HG03175 (cell line): ENCODE data around the gene PRODH2.
"Not testable (repeated sequence)": the region's sequence is repeated elsewhere in the genome, so short reads cannot be mapped to it uniquely, and the experiment has no call there.

Experiments used
- ATAC-seq: cut with Tn5 transposase; IDR thresholded peaks from one replicate; pipeline ENCODE4 v1.9.1; 2021; ENCODE audit warnings: mild to moderate bottlenecking, moderate library complexity; ENCODE audit not compliant: unreplicated experiment

The PRODH2 gene

GRCh38 chr19:35796645-35797542 lies 15.8 kb downstream of the PRODH2 start:
- no peak for ATAC-seq

- ATAC-seq = not testable (repeated sequence)
Measured at GRCh38 chr19:35795564-35795963, 17.1 kb downstream of the PRODH2 start.

DNA sequence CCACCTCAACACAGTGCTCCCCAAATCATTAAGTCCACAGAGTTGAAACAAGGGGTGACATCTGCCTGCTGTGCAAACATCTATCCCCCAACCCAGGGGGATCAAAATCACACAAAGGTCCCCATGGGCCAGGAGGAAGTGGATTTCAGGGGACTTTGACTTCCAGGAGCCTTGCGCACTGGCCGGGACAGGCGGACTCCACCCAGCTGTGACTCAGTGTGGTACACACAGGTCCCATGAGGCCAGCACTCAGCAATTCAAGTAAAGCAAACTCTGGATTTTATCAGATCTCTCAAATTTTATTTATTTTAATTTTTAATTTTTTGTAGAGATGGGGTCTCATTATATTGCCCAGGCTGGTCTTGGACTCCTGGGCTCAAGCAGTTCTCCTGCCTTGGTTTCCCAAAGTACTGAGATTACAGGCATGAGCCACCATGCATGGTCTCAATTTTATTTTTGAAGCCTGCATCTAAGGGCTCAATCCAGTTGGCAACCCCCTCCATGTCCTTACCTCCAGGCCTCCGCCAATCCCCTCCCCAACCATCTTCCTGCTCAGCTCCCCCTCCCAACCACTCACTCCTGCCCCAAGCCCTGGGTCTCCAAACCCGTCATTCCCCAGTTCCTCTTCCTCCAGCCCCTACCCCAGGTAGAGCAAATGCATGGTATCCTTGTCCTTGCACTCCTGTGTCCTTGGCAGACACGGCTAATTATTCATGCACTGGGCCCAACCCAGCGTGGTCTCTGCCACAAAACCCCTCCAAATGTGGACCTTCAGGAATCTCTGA lies 19.1 kb downstream of the PRODH2 start:
- no peak for ATAC-seq

DNA sequence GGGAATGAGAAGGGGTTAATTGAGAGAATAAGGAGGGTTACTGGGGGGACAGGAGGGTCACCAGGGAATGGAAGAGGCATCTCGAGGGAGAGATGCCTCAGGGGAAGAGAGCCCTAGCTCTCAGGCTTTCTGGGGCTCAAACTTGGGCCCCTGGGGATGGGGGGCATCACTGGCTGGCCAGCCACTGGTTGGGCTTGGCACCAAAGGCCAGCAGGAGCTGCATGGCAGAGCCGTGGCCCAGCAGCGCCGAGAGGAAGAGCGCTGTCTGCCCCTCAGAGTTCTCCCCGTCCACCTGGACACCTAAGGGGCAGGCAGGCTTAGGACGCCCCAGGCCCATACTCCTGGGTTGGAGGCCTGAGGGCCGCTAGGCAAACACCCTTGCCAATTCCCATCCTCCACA lies 19.8 kb downstream of the PRODH2 start:
- ATAC-seq = no peak

- no peak for ATAC-seq
Measured at GRCh38 chr19:35792312-35792711, 20.3 kb downstream of the PRODH2 start.

DNA sequence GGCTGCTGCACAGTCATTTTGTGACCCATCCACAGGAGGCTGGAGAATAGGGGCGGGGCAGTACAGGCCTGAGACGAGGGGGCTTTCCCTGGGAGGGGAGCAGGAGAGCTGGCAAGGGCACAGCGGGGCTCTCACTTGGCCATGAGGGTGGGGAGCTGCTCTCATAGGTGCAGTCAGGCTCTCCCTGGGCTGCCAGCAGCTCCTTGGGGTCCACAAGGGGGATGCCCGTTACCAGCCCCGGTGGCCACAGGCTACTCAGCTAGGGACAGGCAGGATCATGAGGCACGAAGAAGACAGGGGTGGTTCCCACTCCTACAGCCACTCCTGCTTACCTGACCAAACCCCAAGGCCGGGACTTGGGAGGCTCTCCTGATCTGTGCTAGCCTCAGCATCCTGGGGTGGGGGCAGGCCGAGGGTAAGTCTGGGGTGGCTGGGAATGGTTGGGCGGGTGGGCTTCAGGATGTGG lies 20.8 kb downstream of the PRODH2 start:
- no peak for ATAC-seq

GRCh38 chr19:35790981-35791813 lies 21.4 kb downstream of the PRODH2 start:
- no peak for ATAC-seq

GRCh38 chr19:35789978-35790944 lies 22.4 kb downstream of the PRODH2 start:
- no peak for ATAC-seq

- ATAC-seq = no peak
Measured at GRCh38 chr19:35789195-35789977, 23.3 kb downstream of the PRODH2 start.

DNA sequence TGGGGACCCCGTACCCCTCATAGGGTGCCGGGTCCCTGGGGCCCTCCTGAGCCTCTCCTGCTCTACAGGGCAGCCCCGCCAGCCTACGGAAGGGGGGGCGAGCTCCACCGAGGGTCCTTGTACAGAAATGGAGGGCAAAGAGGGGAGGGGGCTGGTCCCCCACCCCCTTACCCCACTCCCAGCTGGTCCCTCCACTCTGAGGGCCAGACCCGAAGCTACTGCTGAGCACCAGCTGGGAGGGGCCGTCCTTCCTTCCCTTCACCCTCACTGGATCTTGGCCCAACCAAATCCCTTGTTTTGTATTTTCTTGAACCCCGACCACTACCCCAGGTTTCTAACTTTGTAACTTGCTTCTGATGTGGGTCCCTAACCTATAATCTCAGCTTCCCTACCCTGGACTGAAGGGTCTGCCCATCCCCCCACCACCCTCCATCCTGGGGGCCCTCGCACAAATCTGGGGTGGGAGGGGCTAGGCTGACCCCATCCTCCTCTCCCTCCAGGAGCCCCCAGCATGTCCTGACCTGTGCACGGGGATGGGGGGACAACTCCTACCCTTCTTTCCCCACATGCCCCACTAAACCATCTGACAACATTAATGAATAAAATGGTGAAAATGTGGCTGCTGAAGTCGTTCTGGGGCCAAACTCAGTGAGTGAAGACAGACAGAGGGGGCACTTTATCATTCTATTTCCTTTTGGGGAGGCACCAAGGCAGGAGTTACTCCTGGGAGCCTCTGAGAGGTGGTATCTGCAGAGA lies 24.3 kb downstream of the PRODH2 start:
- ATAC-seq = no peak

DNA sequence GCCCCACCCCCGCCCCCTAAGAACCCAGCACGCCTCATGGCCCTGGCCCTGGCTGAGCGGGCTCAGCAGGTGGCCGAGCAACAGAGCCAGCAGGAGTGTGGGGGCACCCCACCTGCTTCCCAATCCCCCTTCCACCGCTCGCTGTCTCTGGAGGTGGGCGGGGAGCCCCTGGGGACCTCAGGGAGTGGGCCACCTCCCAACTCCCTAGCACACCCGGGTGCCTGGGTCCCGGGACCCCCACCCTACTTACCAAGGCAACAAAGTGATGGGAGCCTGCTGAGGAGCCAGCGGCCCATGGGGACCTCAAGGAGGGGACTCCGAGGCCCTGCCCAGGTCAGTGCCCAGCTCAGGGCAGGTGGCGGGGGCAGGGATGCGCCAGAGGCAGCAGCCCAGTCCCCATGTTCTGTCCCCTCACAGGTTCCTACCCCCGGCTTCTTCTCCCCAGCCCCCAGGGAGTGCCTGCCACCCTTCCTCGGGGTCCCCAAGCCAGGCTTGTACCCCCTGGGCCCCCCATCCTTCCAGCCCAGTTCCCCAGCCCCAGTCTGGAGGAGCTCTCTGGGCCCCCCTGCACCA lies 25.3 kb downstream of the PRODH2 start:
- no peak for ATAC-seq

DNA sequence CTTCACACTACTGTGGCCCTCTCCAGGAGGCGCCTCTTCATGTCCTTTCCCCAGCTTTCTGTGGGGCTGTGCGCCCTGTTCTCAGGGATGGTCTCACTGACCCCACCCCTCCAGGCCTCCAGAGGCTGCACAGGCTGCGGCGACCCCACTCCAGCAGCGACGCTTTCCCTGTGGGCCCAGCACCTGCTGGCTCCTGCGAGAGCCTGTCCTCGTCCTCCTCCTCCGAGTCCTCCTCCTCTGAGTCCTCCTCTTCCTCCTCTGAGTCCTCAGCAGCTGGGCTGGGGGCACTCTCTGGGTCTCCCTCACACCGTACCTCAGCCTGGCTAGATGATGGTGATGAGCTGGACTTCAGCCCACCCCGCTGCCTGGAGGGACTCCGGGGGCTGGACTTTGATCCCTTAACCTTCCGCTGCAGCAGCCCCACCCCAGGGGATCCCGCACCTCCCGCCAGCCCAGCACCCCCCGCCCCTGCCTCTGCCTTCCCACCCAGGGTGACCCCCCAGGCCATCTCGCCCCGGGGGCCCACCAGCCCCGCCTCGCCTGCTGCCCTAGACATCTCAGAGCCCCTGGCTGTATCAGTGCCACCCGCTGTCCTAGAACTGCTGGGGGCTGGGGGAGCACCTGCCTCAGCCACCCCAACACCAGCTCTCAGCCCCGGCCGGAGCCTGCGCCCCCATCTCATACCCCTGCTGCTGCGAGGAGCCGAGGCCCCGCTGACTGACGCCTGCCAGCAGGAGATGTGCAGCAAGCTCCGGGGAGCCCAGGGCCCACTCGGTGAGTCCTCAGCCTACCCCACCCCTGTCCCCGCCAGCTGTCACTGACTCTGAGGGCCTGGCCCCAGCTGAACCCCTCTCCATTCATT lies 26.1 kb downstream of the PRODH2 start:
- no peak for ATAC-seq

- no peak for ATAC-seq
Measured at GRCh38 chr19:35785339-35785627, 27.4 kb downstream of the PRODH2 start.

- ATAC-seq = no peak
Measured at GRCh38 chr19:35784503-35785338, 27.9 kb downstream of the PRODH2 start.

- ATAC-seq = no peak
Measured at GRCh38 chr19:35783469-35784434, 28.9 kb downstream of the PRODH2 start.
